ENCODE data around the gene DNAH10.
A peak's percentile ranks its signal among the peaks of the same experiment; 100 is the strongest.
"Not testable (repeated sequence)": the region's sequence is repeated elsewhere in the genome, so short reads cannot be mapped to it uniquely, and the experiment has no call there.

Gene DNAH10

DNA sequence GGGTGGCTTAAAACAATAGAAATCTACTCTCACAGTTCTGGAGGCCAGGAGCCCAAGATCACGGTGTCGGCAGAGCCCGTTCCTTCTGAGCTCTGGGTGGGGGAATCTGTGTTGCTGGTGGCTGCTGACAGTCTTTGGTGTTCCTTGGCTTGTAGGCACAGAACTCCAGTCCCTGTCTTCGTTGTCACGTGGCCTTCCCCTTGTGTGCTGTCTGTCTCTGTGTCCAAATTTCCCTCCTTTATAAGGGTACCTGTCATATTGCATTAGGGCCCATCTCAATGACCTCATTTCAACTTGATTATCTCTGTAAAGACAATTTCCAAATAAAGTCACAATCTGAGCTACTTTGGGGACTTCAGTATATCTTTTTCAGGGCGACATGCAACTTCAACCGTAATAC, 128.9 kb downstream of the DNAH10 start:
- no peak for DNase-seq

DNA sequence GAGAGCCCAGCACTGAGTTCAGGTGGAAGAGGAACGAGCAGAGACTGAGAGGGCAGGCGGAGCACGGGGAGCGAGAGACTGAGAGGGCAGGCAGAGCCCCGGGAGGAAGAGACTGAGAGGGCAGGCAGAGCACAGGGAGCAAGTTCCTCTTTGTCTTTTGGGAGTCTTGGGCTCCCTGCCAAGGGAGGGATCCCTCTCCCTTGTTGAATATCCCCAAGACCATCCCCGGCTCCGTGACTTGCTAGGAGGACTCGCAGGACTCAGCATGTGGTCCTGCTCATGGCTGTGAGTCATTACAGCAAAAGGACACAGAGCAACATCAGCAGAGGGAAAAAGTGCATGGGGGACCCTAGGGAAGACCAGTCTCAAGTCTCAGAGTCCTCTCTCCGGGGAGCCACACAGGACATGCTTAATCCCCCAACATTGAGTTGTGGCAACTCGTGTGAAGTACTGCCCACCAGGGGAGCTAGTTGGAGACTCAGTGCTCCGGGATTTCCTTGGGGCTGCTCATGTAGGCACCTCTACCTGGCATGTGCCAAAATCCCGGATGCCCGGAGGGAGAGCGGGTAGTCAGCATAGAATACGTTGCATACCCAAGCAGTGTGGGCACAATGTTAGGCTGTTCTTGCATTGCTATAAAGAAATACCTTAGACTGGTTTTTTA, 129.5 kb downstream of the DNAH10 start:
- DNase-seq: no peak

DNA sequence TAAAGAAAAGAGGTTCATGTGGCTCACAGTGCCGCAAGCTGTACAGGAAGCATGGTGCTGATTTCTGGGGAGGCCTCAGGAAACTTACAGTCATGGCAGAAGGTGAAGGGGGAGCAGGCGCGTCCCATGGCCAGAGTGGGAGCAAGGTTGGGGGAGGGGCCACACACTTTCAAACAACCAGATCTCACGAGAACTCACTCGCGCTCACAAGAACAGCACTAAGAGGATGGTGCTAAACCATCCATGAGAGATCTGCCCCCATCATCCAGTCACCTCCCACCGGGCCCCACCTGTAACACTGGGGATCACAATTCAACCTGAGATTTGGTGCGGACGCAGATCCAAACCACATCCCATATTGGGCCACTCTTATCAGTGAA, 130.1 kb downstream of the DNAH10 start:
- DNase-seq: no peak

DNA sequence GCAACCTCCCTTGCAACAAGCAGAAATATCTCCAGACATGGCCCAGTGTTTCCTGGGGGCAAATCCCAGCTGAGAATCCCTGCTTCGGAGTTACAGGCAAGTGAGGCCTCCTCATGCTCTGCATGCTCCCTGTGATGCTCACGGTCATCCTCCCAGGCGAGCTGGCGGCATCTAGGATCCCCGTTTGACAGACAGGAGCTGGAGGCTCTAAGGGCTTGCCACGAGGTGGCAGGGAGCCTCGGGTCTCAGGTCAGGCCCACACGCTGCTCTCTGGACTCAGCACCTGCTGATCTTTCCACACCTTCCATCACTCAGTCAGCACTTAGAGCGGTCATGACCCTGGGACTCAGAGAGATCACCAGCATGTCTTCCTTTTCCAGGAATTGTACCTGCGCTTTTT, 130.8 kb downstream of the DNAH10 start:
- DNase-seq: no peak

DNA sequence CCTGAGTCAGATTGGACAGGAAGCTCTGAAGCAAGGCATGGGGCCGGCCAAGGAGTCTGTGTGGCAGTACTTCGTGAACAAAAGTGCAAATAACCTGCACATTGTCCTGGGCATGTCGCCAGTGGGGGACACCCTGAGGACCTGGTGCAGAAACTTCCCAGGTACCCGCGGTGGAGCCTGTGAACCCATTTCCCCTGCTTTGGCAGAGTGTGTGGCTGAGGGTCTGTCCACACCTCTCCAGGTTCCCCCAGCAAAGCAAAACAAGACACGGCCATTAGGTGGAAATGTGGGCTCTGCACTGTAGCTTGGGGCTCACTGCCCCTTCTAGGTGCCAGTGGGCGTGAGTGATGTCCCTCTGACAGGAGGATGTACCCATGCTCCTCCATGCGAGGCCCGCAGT, 131.2 kb downstream of the DNAH10 start:
- no peak for DNase-seq

DNA sequence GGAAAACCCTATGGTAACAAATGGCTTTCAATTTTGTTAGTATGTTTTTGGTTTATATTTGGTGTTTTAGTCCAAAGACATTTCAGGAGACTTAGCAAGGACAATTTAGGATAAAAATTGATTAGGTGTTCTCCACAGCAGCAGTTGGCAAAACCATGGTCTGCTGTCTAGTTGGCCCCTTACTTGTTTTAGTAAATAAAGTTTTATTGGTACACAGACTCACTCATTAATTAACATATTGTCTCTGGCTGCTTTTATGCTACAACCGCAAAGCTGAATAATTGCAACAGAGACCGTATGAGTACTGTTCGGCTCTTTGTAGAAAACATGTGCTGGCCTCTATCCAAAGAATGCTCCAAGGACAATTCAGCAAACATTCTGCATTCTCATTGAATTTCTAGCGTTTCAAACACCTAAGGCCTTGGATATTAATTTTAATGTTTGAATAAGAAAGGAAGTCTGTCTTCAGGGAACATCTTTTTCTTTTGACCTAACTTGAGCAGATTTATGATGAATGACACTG, 132.8 kb downstream of the DNAH10 start:
- DNase-seq: no peak

DNA sequence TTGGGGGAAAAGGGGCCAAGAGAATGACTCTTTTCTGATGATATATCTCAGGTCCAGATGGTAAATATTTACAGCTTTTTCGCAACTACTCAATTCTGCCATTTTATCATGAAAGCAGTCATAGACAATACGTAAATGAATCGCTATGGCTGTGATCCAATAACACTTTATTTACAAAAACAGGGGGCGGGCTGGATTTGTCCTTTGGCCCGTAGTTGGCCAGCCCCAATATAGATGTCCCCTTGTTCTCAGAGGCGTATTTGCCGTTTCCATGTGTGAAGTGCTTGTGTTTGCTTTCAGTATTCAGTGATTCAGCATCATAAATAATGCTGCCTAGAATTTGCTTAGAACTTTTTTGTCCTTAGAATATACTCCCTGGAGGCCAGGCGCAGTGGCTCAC, 133.3 kb downstream of the DNAH10 start:
- no peak for DNase-seq

DNA sequence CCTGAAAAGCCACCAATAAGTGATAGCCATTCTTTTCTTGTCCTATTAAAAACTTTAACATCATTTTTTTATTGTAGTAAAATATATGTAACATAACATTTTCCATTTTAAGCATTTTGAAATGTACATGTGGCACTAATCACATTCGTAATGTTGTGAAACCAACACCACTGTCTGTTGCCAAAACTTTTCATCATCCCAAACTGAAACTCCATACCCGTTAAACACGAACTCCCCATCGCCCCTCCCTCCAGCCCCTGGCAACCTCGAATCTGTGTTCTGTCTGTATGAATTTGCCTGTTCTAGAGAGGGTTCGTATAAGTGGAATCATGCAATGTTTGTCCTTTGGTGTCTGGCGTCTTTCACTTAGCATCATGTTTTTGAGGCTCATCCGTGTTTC, 134.7 kb downstream of the DNAH10 start:
- no peak for DNase-seq

DNA sequence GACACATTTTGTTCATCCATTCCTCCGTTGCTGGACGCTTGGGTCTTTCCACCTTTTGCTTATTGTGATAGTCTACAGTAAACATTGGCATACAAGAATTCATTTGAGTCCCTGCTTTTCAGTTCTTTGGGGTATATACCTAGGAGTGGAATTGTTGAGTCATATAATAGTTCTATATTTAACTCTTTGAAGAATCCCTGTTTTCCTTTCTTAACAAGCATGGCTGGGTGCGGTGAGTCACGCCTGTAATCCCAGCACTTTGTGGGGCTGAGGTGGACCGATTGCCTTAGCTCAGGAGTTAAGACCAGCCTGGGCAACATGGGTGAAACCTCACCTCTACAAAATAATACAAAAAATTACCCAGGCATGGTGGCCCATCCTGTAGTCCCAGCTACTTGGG, 135.1 kb downstream of the DNAH10 start:
- no peak for DNase-seq

DNA sequence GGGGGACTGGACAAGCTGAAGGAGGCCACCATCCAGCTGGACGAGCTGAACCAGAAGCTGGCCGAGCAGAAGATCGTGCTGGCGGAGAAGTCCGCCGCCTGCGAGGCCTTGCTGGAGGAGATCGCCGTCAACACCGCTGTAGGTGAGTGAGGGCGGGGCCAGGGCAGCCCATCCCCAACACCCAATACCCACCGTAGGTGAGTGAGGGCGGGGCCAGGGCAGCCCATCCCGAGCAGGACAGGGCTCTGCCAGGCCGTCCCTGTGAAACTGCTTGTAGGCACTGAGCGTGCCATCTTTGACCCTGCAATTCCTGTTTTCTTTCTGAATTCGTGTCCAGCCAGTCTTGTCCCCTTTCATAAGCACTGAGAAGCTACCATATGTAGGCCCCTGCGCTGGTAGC, 136.6 kb downstream of the DNAH10 start:
- no peak for DNase-seq

DNA sequence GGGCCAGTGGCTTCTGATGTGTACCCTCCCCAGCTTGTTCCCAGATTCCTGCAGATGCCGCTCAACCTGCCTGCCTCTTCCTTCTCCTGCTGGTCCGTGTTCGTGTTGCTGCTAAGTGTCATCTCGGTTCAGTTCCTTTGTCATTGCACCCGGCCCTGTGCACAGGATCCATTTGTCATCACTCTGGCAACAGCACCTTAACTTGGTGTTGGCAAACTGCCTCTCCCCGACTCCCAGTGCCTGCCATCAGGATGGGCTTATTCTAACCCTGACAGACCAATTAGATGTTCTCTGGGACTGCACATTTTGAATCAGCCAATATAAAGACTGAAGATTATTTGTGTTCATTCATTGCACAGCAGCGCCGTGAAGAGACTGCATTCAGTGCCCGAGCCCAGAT, 137.3 kb downstream of the DNAH10 start:
- DNase-seq: no peak

DNA sequence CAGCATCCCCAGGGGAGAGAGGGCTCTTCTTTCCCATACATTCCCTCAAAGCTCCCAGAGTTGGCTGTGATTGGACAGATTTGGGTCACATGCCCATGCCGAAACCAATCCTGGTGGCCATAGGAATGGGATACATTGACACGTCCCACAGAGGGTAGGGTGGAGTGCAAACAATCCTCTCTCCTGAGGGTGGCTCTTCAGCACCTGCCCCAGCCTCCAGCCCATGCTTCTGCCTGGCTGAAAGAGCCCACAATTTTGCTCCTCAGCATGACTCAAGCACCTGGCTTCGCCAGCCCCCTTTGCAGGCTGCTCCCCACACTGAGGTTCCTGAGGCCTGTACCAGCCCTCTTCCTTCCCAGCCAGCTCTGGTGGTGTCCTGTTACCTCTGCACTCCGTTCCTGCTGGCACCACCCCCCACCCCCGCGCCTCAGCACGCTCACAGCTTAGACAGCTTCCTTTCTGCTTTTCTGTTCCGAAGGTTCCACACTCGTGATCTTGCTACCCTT, 138.8 kb downstream of the DNAH10 start:
- no peak for DNase-seq

DNA sequence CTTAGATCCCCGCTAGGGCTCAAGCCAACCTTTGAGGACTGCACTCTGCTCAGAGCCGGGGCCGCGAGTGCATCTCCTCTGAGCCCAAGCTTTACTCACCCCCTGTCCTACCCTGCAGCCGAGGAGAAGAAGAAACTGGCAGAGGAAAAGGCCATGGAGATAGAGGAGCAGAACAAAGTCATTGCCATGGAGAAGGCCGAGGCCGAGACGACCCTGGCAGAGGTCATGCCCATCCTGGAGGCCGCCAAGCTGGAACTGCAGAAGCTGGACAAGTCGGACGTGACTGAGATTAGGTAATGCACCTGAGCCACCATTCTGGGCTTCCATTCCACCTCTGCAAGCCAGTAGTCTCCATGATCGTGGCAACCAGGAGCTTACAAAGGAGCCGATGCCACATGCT, 140.7 kb downstream of the DNAH10 start:
- no peak for DNase-seq

DNA sequence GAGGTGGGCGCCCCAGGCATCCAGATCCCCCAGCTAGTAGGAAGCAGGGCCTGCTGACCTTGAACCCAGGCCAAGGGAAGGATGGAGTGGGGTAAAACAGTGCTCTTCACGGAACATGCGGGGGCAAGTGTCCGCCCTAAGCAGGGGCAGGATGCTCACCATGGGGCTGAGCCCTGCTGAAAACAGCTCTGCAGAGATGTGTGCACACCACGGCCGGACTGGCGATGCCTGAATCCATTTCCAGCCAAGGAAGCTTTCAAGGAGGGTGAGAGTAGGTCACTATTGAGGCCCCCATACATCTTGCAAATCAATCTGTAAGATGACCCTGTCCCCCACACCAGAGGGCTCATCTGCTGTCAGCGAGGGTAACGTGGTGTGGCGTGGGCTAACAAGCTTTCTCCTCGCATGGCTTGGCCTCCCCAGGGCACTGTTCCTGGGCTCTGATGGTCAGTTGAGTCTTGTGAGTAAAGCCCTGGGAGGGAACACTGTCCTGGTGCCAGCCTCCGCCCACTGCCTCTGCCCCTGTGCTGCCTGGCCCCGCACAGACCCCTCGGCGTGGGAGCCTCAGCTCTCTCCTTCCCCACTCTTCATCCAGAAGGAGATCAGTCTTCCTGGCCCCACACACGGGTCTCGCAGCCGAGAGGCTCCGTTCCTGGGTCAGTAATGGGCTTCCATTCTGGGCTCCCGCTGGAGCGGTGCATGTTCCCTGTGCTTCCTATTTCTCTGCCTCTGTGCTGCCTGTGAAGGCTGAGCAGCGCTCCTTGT, 141.4 kb downstream of the DNAH10 start:
- no peak for DNase-seq

DNA sequence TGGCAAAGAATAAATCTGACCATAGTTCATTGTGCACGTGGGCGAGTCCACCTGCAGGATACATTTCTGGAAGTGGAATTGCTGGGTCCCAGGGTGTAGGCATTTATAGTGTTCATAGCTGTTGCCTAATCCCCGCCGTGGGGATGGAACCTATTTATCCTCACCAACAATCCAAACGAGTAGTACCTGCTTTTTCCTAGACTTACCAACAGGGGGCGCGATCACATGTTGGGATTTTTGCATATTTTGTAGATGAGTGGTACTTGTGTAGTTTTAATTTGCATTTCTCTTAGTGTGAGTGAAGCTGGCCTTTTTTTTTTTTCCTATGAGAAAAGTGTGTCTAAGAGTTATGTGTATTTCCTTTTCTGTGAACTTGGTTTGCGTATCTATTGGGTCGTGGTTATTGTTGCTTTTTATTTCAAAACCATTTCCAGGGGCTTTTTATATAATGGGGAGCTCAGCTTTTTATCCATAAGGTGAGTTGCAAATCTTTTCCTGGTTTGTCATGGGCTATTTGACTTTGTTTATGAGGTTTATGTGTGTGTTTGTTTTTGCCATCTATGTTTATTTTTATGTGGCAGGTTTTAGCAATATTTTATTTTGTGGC, 143.3 kb downstream of the DNAH10 start:
- DNase-seq: peak; percentile 79

DNA sequence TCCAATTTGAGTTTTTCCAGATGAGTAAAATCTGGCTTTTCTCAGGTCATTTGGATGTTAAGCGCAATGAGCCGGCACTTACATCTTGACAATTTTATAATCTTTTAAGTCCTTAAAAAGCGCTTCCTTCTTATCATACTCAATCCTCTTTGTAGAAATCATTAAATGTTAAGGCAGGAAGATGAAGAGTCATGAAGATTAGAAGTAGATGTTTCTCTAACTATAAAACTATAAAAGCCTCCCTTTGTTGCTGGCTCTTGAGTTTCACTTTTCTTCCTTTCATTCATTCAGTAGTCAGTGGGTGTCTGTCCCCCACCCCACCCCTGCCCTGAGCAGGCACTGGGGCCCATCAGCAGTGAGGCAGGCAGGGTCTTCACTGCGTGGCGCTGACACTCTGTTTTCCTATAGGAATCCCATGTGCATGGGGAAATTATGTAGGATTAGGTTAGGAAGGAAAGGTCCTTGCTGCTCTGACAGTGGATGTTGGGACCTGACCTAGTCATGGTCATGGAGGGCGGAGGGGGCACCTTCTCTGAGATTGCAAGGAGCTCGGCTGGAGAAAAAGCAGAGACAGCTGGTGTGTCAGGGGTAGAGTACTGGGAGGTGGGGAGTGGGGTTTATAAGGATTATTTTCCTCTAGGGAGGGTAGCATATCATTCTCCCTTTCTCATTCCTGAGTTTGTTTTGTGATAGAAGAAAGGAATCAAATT, 144.8 kb downstream of the DNAH10 start:
- no peak for DNase-seq

DNA sequence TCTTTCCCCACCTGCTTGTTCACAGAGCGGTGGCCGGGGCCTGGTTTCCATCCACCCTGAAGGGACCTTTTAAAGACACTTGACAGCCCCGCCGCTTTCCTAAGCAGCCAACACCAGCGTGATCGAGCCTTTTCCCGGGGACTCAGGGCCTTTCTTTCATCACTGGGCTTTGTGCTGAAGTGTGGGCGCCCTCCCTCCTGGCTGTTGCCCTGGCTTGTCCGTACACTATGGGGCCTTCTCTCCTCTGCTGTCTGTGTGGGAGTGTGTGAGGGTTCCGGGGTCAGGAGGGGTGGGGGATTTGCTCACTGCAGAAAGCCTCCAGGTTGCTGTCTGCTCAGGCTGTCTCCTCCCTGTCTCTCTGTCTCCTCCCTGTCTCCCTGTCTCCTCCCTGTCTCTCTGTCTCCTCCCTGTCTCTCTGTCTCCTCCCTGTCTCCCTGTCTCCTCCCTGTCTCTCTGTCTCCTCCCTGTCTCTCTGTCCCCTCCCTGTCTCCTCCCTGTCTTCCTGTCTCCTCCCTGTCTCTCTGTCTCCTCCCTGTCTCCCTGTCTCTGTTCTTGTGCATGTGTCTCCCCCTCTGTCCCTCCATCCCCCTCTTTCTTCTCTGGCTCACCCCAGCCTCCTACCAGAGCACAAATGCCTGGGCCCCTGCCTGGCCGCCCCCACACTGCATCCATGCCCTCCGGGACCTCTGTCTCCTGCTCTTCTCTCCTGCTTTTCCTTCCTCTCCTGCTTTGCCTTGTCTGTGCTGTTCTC, 145.8 kb downstream of the DNAH10 start:
- DNase-seq: no peak

DNA sequence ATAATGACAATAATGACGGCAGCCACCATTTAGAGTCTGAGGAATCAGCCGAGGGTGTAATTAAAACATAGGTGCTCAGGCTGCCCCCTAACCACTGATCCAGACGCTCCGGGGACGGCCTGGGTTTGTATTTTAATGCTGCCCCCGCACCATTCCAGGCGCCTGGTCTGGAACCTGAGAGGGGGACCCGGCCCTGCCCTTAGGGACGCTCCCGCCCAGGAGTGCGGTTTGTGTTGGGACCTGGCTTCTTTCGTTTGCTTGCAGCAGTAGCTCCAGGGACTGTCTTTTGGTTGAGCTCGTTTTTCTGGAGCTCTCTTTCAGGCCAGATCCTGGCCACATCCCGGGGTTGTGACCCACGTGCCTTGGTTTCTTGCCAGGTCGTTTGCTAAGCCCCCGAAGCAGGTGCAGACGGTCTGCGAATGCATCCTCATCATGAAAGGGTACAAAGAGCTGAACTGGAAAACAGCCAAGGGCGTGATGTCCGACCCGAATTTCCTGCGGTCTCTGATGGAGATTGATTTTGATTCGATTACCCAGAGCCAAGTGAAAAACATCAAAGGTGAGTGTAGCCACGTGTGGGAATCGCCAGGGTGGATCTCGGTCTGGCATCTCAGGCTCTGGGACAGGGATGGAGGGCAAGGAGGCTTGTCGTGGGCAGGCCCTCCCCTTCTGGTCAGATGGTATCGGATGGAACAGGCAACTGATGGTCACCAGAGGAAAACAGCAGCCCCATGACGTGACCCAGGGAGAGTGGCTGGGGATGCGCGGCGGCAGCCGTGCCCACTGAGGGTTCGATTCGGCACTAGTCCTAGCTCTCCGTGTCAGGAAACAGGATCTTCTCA, 147.0 kb downstream of the DNAH10 start:
- DNase-seq: no peak

DNA sequence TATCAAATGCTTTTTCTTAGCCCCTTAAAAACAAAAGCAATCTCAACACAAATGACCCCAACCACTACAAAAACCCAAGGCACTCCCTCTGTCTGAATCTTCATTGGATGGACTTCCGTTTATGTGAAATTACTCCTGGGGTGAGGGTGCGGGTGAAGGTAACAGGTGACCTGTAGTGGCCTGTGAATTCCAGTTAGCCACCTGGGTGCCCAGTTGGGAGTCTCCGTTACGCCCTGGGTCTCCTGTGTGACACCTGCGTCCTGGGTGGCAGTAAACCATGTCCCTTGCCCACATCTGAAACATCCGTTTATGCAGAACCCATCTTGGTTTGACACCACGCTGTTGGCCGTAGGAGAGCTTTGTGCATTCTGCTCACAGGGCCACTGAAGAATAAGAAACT, 148.0 kb downstream of the DNAH10 start:
- no peak for DNase-seq

DNA sequence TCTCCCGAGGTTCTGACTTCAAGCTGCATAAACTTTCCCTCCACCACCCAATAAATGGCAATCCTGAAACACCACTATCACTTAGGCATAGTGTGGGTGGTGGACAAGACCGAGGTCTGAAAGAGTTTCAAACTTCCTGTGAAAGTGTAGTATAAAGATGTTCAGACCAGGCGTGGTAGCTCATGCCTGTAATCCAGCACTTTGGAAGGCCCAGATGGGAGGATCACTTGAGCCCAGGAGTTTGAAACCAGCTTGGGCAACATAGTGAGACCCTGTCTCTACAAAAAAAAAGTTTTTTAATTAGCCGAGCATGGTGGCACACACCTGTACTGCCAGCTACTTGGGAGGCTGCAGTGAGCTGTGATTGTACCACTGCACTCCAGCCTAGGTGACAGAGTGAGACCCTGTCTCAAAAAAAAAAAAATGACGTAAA, 148.7 kb downstream of the DNAH10 start:
- no peak for DNase-seq

DNA sequence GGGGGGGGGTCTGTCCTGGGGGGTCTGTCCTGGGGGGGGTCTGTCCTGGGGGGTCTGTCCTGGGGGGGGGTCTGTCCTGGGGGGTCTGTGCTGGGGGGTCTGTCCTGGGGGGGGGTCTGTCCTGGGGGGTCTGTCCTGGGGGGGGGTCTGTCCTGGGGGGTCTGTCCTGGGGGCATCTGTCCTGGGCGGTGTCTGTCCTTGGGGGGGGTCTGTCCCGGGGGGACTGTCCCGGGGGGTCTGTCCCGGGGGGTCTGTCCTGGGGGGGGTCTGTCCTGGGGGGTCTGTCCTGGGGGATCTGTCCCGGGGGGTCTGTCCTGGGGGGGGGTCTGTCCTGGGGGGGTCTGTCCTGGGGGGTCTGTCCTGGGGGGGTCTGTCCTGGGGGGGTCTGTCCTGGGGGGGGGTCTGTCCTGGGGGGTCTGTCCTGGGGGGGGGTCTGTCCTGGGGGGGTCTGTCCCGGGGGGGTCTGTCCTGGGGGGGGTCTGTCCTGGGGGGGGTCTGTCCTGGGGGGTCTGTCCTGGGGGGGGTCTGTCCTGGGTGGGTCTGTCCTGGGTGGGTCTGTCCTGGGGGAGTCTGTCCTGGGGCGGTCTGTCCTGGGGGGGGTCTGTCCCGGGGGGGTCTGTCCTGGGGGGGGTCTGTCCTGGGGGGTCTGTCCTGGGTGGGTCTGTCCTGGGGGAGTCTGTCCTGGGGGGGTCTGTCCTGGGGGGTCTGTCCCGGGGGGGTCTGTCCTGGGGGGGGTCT, 149.7 kb downstream of the DNAH10 start:
- DNase-seq: not testable (repeated sequence)
